A673 (cell line): ENCODE measurements around the gene GHRH. TPM values are rescaled to one million over a fixed set of nuclear protein-coding genes. Genes with fewer than 3 reads are reported as not detected.

Experiments
- BruUV-seq: library from RNA; stranded (reverse); fragments of 400-500 nt; replicated peaks from 2 replicates; lab custom pipeline; 2021; lab: Mats Ljungman, UMichigan
- CTCF ChIA-PET: fragments of 300-600 bp; sonication (Branson Sonifier 250); formaldehyde crosslinking; loops from one replicate; lab custom pipeline; 2022; ENCODE audit warnings: antibody characterized with exemption; lab: Charles Lee
- POLR2A ChIA-PET: fragments of 300-600 bp; sonication (Branson Sonifier 250); formaldehyde crosslinking; loops from one replicate; lab custom pipeline; 2022; ENCODE audit warnings: antibody characterized with exemption; ENCODE audit not compliant: low non-redundant PET; lab: Charles Lee
- DNase-seq: peaks from one replicate; pipeline ENCODE4 v3.0.0-alpha.2; 2015; ENCODE audit warnings: low spot score
- H3K27ac ChIP-seq: fragments of 200-600 bp; sonication (generic); 2 replicates; pipeline ENCODE4 v1.5.1; 2016; ENCODE audit warnings: mixed run types, low read depth, mild to moderate bottlenecking, mixed read lengths, antibody characterized with exemption, low read length; ENCODE audit not compliant: poor library complexity, severe bottlenecking
- H3K27me3 ChIP-seq: fragments of 200-600 bp; sonication (generic); replicated peaks from 2 replicates; pipeline ENCODE4 v1.6.1; 2017; ENCODE audit warnings: mixed run types, low read depth, mild to moderate bottlenecking, mixed read lengths, antibody characterized with exemption, low read length; ENCODE audit not compliant: insufficient read depth, poor library complexity
- H3K36me3 ChIP-seq: fragments of 200-600 bp; sonication (generic); 2 replicates; pipeline ENCODE4 v1.6.1; 2016; ENCODE audit warnings: mixed run types, mild to moderate bottlenecking, mixed read lengths, antibody characterized with exemption, low read length; ENCODE audit not compliant: insufficient read depth, poor library complexity, severe bottlenecking
- H3K4me1 ChIP-seq: fragments of 200-600 bp; sonication (generic); 2 replicates; pipeline ENCODE4 v1.6.1; 2017; ENCODE audit warnings: mixed run types, mild to moderate bottlenecking, mixed read lengths, antibody characterized with exemption, low read length; ENCODE audit not compliant: insufficient read depth, poor library complexity, severe bottlenecking
- H3K4me3 ChIP-seq: fragments of 200-600 bp; sonication (generic); 2 replicates; pipeline ENCODE4 v1.5.1; 2016; ENCODE audit warnings: low read depth, mixed run types, mild to moderate bottlenecking, mixed read lengths, low read length; ENCODE audit not compliant: poor library complexity, severe bottlenecking
- H3K9me3 ChIP-seq: fragments of 200-600 bp; sonication (generic); 2 replicates; pipeline ENCODE4 v1.6.1; 2016; ENCODE audit warnings: mixed run types, low read depth, mild to moderate bottlenecking, mixed read lengths, antibody characterized with exemption, low read length; ENCODE audit not compliant: poor library complexity, severe bottlenecking
- EZH2 ChIP-seq: fragments of 200-600 bp; sonication (generic); IDR thresholded peaks from 2 replicates; pipeline ENCODE4 v1.6.1; 2017; ENCODE audit warnings: borderline replicate concordance, low read depth, mild to moderate bottlenecking, mixed read lengths, antibody characterized with exemption, low read length; ENCODE audit not compliant: poor library complexity, severe bottlenecking
- intact Hi-C: fragments of 100-400 bp; cut with micrococcal nuclease; formaldehyde crosslinking; loops from one replicate; pipeline ENCODE4 v1.10.0; 2022; ENCODE audit not compliant: unreplicated experiment
- total RNA-seq: library from RNA; stranded (reverse); gene quantifications from 2 replicates; pipeline ENCODE4 v1.2.3, GENCODE V29; 2021
- TF ChIP-seq, protein P1 (sequence below): fragments of 300-800, 200-600 bp; sonication (generic); conservative IDR thresholded peaks from 2 replicates; pipeline ENCODE4 v1.5.1; 2017; ENCODE audit warnings: low read depth, mild to moderate bottlenecking, antibody characterized with exemption, low read length, moderate library complexity, mixed read lengths

The GHRH gene
- total RNA-seq, 1 experiment from 2014 or later, result not detected

- no peak for DNase-seq
- no peak overlapping the region for H3K27ac ChIP-seq
- TF ChIP-seq, protein P1, sequence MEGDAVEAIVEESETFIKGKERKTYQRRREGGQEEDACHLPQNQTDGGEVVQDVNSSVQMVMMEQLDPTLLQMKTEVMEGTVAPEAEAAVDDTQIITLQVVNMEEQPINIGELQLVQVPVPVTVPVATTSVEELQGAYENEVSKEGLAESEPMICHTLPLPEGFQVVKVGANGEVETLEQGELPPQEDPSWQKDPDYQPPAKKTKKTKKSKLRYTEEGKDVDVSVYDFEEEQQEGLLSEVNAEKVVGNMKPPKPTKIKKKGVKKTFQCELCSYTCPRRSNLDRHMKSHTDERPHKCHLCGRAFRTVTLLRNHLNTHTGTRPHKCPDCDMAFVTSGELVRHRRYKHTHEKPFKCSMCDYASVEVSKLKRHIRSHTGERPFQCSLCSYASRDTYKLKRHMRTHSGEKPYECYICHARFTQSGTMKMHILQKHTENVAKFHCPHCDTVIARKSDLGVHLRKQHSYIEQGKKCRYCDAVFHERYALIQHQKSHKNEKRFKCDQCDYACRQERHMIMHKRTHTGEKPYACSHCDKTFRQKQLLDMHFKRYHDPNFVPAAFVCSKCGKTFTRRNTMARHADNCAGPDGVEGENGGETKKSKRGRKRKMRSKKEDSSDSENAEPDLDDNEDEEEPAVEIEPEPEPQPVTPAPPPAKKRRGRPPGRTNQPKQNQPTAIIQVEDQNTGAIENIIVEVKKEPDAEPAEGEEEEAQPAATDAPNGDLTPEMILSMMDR, result no peak
- no peak for TF ChIP-seq EZH2
- no peaks in the 10 kb centered on the region for H3K4me1 ChIP-seq
- BruUV-seq, result no TSS peak
- H3K9me3 ChIP-seq, result no peaks in the 10 kb centered on the region
- H3K4me3 ChIP-seq, result no peak overlapping the region
- POLR2A ChIA-PET, result no interaction called here
- intact Hi-C loops, result no loop called here
- CTCF ChIA-PET, result no interaction called here
- peaks cover 44% of the 10 kb centered on the region for H3K36me3 ChIP-seq
- no peaks in the 10 kb centered on the region for H3K27me3 ChIP-seq
These were observed 17.6 kb downstream of the GHRH start for GRCh38 chr20:37243937-37244571.

- intact Hi-C loops, result no loop called here
- Histone ChIP-seq H3K9me3 (no peaks in the 10 kb centered on the region), H3K4me1 (no peaks in the 10 kb centered on the region), H3K27ac (no peak overlapping the region), H3K27me3 (no peaks in the 10 kb centered on the region), H3K4me3 (no peak overlapping the region), H3K36me3 (peaks cover 50% of the 10 kb centered on the region)
- POLR2A ChIA-PET, result no interaction called here
- no peak for DNase-seq
- TF ChIP-seq EZH2, result no peak
- TF ChIP-seq, protein P1, result 0 out of 2 replicates have a peak, but pooled peaks have one; percentile 21
- CTCF ChIA-PET, result no interaction called here
- no TSS peak for BruUV-seq
These were observed 18.3 kb downstream of the GHRH start for GRCh38 chr20:37243076-37243936.

DNA sequence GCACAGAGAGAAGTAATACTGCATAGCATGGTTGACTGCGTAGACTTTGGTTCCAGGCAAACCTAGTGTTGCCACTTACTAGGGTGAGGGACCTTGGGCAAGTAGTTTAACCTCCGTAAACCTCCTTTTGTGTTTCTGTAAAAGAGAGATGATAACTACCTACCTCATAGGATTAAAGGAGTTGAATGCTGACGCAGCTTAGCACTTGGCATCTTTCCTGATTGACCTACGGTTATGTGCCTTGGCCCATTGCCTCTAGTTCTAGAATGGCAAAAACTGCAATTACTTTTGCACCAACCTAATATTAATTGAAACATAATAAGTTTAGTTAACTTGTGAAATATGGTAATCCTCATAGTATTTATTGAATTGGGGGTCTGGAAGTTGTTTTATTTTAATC, 19.1 kb downstream of the GHRH start:
- no peak for DNase-seq
- no peak overlapping the region for H3K4me3 ChIP-seq
- ChIA-PET POLR2A (no interaction called here), CTCF (no interaction called here)
- BruUV-seq, result no TSS peak
- H3K9me3 ChIP-seq, result no peaks in the 10 kb centered on the region
- H3K4me1 ChIP-seq, result no peaks in the 10 kb centered on the region
- H3K27me3 ChIP-seq, result no peaks in the 10 kb centered on the region
- TF ChIP-seq, protein P1, result no peak
- no peak for TF ChIP-seq EZH2
- H3K27ac ChIP-seq, result no peak overlapping the region
- intact Hi-C loops, result no loop called here
- H3K36me3 ChIP-seq, result peaks cover 57% of the 10 kb centered on the region
